Sciatic nerve (tissue), 2 donors: ENCODE results near the gene KLHL29. TPM values are rescaled to one million over a fixed set of nuclear protein-coding genes. Genes with fewer than 3 reads are reported as not detected.

ENCODE experiments used
- ATAC-seq: fragments of 200-7000 bp; cut with Tn5 transposase; one replicate; pipeline ENCODE4 v1.9.1; 2020; ENCODE audit warnings: mild to moderate bottlenecking, moderate library complexity
- DNase-seq: peaks from one replicate; pipeline ENCODE4 v3.0.0-alpha.2; 2020; ENCODE audit warnings: low spot score
- intact Hi-C: fragments of 100-400 bp; cut with DNase I; formaldehyde crosslinking; loops from one replicate; pipeline ENCODE4 v1.14.2; 2022
- total RNA-seq: library from RNA; stranded (reverse); fragmentation: NEBNext Ultra II Directional; extraction: Animal tissue kit (Norgen Biotek cat#: 25700); gene quantifications from one replicate; pipeline ENCODE4 v1.2.1, GENCODE V29; 2021
- donor health status: DM: no; HTN: no; CAD: no.
- donor health status: DM: no; HTN: no; CAD: no.

KLHL29 gene
- total RNA-seq, 1 donor from 2014 or later: 31.7 TPM

DNA sequence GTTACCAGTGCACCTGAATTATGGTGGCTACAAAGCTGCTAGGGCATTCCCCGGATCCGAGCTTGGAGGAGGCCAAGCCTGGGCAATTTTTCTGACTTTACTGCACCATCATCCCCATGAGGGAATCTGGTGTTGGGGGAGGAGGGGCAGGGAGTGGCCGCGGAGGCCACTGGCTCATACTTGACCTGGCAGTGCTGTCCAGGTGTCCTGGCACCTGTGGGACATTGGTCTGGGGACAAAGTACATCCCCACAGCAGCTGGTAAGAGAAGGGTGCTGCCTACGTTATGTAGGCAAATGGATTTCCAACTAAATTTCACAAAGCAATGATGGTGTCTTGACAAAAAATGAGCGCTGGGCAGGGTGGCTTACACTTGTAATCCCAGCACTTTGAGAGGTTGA, 48.3 kb downstream of the KLHL29 start:
- ATAC-seq (no peak), DNase-seq (no peak)
- intact Hi-C loops: no loop called here

DNA sequence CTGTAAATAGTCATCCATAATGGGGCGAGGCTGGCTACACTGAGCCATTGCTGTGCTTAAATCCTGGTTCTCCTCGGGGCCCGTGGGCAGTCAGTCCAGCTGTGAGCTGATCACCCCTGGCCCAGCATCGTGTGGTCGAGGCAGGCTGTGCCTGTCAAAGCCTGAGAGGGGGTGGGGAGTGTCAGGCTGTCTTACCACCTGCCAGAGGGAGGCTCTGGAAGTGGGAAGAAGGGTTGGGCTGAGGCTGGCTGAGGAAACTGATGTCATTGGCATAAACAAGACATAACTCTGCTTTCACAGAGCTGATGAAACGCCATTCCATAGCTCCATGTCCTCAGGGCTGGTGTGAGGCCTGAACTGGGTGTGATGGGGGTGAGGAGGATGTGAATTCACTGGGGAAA, 49.7 kb downstream of the KLHL29 start:
- no peak for ATAC-seq
- peak; percentile 27 for DNase-seq
- intact Hi-C loops: no loop called here

DNA sequence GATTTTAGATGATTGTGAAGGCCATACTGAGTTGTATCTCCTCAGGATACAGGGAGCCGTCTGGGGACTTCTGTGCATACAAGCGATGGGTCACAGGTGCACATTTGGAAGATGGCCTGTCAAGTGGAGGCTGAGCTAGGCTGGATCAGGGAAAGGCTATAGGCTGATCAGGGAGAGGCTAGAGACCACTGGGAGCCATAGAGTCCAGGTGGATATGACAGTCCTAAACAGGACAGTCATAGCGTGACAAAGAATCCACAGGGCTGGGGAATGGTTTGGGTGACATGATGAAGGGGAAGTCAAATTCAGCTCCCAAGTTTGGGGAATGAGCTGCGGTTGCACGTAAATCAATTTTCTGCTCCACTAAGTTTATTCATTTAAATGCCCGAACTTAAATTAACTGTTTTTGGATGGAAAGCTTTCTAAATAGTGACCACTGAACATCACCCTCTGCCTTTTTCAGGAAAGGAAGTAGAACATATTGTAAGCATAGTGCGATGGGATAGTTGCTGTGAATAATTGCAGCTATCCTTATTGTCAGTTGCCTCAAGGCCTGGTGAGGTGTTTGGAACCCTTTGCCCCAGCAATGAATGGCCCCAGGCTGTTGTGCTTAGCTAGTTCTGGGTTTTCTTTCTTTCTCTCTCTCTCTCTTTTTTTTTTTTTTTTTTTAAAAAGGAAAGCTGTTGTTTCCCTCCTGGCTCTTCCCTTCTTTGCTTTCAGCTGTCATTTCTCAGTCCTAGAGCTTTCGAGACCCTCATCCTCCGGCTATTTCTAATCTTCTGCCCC, 50.5 kb downstream of the KLHL29 start:
- ATAC-seq: no peak
- no peak for DNase-seq
- intact Hi-C loops: no loop called here

DNA sequence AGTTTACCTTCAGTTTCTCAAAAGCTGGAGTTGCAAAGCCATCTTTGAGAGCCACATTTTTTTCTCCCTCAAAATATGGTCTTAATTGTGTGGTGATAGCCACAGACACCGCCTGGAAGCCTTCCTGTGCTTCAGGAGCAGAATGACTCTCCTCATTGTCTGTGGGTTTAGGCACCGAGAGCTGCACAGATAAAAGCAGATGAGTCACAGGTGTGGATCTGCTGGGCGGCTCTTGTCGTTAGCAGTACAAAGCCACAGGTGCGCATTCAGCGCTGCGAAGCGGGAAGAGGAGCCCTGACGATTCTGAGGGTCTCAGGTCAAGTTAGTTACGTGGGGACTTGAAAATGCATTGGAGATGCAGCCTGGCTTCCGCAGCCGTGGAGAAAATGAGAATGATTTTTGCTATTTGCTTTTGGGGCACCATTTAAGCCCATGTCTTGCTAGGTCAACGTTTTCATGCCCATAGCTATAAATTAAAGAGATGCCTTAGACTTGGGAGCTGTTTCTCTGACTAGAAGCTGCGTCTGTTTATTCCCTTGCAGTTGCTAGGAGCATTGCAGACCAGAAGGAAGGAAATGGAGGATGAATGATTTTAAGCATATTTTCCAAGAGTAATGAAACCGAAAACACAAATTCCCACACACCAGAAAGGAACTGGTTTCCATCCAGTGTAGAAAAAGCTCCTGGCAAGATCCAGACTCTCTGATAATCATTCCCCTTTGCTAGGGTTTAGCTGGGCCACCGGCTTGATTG, 51.5 kb downstream of the KLHL29 start:
- ATAC-seq: no peak
- no peak for DNase-seq
- intact Hi-C loops: no loop called here

DNA sequence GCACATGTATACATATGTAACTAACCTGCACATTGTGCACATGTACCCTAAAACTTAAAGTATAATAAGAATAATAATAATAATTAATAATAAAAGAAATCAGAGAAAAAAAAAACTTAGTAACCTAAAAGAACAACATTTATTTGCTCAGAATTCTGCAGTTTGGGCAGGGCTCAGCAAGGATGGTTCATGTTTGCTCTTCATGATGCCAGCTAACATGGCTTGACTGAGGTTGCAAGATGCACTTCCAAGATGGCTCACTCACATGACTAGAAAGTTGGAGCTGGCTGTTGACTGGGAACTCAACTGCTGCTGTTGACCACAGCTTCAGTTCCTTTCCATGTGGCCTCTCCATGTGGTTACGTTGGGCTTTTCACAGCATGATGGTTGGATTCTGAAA, 56.4 kb downstream of the KLHL29 start:
- DNase-seq: no peak
- intact Hi-C loops: no loop called here
- ATAC-seq: no peak

DNA sequence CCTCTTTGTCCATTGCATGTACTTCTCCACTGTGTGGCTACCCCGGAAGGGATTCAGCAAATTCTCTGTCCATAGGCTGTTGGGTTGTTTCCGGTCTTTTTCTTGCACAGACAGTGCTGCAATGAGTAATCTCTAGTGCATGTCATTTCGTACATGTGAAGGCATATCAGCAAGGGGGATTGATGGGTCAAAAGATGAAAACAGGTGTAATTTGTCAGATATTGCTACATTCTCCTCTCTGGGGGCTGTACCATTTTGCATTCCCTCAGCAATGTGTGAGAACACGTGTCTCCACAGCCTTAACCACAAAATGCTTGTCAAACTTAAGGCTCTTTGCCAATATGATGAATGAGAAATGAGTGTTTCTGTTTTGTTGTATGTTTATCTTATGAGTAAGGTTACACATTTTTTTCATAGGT, 60.5 kb downstream of the KLHL29 start:
- DNase-seq: no peak
- intact Hi-C loops: no loop called here
- no peak for ATAC-seq

DNA sequence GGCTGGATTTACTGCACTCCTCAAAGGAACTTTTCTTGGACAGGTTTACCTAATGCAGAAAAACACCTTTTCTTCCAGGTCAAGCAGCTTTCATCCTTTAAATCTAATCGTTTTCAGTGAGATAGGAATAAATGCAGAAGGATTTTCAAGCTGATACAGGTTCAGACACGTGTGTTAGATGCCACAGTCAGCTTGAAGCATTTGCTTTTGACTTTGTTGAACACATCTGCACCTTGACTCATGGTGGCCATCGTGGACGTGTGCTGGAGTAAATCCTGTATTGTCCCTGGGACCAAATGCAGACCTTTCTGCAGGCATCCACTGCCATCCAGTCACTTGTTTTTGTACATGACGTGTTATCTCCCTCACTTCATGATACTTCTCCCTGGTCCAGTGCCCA, 61.9 kb downstream of the KLHL29 start:
- DNase-seq: no peak
- ATAC-seq: no peak
- intact Hi-C loops: no loop called here

DNA sequence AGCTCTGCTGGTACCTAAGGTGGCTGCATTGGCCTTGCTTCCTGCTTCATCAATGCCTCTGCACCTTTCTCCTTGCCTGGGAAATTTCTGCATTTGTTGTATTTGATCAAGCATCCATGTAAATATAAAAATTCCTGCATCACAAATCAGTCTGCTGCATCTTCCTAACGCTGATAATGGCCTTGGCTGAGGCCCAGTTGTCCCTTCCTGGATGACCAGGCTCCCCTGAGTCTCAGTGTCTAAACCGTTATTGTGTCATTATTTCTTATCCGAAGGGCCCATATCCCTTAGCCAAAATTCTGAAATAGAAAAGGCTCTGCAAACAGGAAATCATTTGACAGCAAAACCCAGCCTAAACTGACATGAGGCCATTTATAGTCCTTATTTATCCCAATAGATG, 62.4 kb downstream of the KLHL29 start:
- ATAC-seq (no peak), DNase-seq (no peak)
- intact Hi-C loops: no loop called here

DNA sequence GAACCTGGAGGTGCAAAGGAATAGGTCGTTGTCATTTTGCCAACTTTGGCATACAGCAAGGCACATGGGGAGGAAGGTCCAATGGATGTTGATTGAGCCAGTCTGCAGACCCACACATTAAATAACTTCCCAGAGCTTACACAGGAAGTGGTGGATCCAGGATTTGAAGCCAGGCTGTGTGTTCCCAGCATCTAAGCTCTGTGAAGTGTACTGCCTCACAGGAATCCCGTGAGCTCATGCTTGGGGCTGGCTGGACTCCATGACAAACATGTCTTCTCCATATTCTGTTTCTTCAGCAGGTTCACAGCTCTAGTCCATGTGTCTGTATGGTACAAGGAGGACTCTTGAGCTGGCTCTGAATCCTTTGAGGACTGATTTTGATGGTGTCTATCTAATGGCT, 63.9 kb downstream of the KLHL29 start:
- intact Hi-C loops: no loop called here
- no peak for ATAC-seq

DNA sequence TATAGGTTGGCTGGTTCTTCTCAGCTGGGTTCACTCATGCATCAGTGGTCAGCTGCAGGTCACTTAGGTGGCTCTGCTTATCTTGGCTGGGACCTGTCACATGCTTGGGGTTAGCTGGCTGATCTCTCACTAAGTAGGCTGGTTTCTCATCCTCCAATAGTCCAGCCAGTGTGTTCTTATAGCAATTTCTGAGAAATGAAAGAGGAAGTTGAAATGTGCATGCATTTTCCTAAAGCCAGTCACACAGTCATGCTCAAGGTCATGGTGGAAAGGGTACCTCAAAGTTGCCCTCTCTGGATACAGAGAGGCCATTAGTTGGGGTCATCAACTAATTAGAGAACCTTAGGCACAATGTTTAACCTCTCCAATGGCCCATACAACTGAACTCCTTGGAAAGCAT, 64.4 kb downstream of the KLHL29 start:
- peak; percentile 8 for ATAC-seq

More for the DNA sequence above, 63.9 kb downstream of the KLHL29 start:
- DNase-seq: no peak

DNA sequence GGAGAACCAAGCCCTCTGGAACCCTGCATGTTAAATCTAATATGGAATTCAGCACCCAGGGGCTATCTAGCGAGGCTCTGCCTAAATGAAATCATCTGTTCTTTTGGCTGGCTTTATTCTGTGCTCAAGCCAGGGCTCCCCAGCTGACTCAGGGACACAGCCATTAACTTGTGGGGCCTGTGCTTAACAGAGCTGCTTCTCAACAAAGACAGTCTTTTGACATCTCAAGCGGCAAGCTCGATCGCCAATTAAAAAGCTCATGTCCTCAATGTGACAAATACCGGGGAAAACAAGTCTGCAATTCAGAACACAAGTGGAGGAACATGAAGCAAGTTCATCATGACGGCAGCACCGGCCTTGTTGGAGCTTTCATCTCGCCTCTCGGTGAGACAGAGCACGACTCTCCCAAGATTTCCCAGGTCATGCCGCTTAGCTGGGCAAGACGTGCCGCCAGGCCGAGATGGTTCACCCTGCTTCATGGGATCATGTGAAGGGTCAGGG, 64.9 kb downstream of the KLHL29 start:
- intact Hi-C loops: no loop called here
- ATAC-seq: peak; percentile 71
- DNase-seq: no peak

More for the DNA sequence above, 64.4 kb downstream of the KLHL29 start:
- intact Hi-C loops: no loop called here
- no peak for DNase-seq

DNA sequence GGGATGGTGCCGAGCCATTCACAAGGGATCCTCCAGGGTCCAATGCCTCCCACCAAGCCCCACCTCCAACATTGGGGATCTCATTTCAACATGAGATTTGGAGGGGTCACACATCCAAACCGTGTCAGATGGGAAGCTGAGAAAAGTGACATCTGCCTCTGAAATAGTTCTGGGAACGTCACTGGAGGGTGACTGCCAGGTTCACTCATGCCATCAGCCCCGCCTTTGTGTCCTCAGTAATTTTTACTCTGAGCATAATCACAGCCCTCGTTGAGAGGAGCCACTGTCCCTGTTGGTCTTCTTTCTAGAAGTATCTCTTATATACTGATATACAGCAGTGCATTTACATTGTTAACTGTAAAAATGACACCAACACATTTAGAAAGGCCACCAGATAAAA, 67.4 kb downstream of the KLHL29 start:
- intact Hi-C loops: no loop called here
- no peak for ATAC-seq
- DNase-seq: no peak

DNA sequence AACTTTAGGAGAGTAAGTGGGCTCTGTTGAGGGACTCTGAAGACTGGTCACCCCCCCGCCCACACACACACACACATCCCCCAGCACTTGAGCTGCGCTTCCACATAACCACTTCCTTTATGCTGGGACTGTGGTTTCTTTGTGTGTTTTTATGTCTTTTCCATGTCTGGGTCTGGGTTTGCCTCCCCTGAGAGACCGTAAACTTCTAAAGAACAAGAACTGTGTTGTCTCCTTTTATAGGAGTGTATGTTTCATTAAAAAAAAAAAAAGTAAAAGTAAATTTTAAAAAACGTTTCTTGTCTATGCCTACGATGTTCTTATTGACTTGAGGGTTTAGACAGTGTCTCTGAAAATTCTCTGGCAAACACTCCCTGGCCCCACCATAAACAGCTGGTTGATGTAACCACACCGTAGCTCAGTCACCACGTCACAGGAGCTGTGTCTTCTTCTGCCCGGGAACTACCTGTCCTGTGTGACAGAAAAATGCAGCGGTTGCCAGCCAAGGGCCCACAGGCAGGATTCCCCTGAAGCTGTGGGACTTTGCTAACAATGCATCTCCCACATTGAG, 68.0 kb downstream of the KLHL29 start:
- DNase-seq: no peak
- intact Hi-C loops: no loop called here
- peak; percentile 67 for ATAC-seq

DNA sequence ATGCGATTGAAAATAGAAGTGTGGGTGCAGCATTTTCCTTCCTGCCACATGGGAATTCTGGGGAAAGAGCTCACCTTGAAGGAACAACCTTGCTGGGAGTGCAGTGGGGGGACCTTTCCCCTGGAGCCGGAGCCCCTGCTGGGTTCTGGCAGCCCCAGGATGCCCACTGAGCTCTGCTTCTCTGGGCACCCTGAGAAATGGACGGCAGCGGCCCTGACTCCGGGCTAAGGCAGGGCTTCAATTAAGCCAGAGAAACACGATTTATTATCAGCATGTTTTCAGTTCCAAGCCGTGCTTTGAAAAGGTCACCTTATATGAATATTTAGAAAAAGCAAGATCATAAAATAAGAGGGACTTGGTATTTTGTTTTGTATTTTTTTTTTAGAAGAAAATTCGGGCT, 68.5 kb downstream of the KLHL29 start:
- no peak for ATAC-seq
- no peak for DNase-seq
- intact Hi-C loops: no loop called here

DNA sequence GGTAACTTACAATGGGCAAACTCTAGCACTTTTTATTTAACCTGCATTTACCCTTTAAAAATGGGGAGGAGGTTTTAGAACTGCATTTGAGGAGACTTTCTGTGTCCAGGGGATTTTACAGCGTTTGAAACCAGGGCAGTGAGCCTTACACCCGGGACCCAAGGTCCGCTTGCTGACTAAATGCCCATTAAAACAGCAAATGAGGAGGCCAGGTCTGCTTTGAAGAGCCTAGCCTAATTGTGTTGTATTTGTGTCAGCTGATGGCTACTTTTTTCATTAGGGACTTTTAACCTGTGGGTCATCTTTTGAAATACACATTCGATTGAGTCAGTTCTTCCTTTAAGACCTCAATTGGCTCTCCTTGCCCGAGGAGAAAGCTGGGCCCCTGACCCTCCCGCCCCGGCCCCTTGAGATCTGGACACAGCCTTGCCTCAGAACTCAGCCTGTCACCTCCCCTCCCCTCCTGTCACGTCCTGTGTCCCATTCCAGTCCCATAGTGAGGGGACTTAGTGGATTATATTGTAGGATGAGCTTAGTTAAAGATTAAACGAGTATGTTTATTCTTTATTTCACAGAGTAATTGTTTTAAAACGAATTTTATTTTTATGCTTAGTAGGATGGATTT, 69.0 kb downstream of the KLHL29 start:
- DNase-seq (no peak), ATAC-seq (no peak)
- intact Hi-C loops: no loop called here

DNA sequence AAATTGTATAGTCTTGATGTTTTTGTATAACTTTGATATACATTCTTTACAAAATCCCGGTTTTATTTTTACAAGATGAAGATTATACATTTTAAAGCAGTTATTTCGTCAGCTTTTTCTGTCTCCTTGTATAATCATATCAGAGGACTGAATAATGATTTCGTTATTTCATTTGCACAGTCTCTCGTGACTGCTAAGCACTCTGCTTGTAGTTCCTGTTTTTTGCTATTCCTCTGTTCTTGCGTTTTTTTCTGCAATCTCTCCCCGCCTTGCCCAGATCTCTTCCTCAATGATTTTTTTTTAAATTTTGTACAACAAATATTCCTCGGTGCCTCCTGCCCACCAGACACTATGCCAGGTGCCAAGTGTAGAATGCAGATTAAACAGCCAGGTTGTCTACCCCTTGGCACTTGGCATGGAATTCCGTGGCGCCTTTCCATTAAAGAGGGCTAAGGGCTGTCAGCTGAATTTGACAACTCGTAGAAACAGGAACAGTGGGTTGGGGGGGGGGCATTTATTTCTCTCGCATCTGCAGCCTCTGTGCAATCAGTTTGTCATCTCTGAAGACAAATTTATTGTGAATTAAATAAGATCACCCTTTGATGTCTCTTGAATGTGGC, 69.6 kb downstream of the KLHL29 start:
- intact Hi-C loops: no loop called here
- ATAC-seq: no peak
- DNase-seq: no peak

DNA sequence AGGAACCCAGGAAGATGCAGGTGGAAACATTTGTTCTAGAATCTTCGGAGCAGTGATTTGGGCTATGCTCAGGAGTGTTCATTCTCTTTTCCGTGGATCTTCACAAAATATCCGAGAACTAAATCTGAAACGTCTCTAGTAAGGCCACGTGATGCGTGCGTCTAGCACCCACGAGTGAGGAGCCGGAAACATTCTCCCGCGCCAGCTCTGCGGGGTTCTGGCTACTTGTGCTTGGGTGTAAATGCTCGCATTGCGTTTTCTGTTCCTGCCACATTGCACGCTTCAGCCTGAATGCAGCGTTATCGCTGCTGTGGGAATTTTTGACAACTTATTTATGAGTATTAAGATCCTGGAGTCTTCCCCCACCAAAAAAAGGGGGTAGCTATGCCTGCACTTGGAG, 71.4 kb downstream of the KLHL29 start:
- DNase-seq: no peak
- intact Hi-C loops: no loop called here
- no peak for ATAC-seq

DNA sequence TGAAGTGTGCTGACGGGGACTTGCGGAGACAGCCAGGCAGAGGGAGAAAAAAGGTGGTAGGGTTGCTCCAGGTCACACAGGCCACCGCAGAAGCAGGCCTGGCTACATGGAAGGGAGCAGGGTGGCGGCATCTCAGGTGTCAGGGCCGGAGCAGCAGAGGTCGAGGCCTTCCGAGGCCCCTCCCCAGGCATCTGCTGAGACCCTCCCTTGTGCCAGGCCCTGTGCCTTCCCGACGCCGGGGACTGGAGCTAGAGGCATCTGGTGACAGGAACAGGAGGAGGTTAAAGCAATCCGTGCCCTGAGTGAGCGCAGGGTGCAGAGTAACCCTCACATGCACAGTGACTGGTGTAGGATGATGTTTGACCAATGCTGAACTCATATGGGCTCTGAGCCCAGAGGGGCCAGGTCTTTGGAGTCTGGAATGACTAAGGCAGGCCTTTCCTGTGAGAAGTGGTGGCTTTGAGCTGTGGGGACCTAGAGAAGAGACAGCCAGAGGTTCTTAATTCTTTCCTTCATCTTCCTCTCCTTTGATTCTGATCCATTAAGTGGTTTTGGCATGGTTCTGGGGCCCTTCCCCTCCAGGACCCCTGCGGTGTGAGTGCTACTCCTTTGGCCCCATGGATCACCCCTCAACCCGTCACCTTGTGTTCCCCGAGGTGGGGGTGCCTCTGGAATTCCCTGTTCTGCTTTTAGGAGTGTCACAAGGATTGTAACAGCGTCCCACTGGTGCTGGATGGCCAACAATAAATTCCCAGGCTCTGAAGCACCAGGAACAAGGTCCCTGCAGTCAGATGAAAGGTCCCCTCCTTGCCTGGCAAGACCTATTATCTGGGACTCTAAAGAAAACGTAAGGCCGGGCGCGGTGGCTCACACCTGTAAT, 72.1 kb downstream of the KLHL29 start:
- intact Hi-C loops: no loop called here
- ATAC-seq (no peak), DNase-seq (no peak)
